Fibroblast of mammary gland (primary cell): Measurements from ENCODE around the gene TBC1D1.

ENCODE experiments used
- DNase-seq: peaks from one replicate; pipeline ENCODE4 v3.0.0-alpha.2; 2010; ENCODE audit warnings: low read depth
- H3K4me3 ChIP-seq: 2 replicates; pipeline ENCODE4 v1.5.1; 2011; ENCODE audit warnings: low read depth, mild to moderate bottlenecking, low read length, moderate library complexity; ENCODE audit not compliant: control insufficient read depth
- TF ChIP-seq, protein P1 (sequence below): conservative IDR thresholded peaks from 2 replicates; pipeline ENCODE4 v1.5.1; 2011; ENCODE audit warnings: low read depth, low read length, inconsistent platforms; ENCODE audit not compliant: control insufficient read depth, insufficient read depth

The TBC1D1 gene

DNA sequence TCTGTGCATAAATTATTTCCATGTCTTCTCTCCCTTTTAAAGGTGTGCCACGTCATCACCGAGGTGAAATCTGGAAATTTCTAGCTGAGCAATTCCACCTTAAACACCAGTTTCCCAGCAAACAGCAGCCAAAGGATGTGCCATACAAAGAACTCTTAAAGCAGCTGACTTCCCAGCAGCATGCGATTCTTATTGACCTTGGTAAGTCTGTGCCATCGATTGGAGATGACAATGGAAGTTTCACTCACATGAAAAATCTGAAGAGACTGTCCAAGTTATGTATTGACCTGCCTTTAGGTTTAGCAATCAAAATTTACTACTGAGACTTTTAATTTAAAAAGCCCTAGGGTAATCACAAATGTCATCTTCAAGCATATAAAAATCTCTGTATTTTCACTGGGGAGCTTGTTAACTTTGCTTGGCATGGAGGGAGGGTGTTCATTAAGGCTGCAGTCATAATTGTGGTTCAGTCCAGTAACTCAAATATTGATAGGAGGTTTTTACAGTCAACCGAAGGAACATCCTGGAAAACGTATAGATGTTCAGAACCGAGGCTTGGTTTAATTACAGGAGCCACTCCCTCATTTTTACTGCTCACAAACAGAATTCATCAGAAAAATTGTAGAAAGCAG lies 212.2 kb downstream of the TBC1D1 start:
- no peak for DNase-seq
- no peak overlapping the region for H3K4me3 ChIP-seq
- TF ChIP-seq, protein P1, sequence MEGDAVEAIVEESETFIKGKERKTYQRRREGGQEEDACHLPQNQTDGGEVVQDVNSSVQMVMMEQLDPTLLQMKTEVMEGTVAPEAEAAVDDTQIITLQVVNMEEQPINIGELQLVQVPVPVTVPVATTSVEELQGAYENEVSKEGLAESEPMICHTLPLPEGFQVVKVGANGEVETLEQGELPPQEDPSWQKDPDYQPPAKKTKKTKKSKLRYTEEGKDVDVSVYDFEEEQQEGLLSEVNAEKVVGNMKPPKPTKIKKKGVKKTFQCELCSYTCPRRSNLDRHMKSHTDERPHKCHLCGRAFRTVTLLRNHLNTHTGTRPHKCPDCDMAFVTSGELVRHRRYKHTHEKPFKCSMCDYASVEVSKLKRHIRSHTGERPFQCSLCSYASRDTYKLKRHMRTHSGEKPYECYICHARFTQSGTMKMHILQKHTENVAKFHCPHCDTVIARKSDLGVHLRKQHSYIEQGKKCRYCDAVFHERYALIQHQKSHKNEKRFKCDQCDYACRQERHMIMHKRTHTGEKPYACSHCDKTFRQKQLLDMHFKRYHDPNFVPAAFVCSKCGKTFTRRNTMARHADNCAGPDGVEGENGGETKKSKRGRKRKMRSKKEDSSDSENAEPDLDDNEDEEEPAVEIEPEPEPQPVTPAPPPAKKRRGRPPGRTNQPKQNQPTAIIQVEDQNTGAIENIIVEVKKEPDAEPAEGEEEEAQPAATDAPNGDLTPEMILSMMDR = no peak

DNA sequence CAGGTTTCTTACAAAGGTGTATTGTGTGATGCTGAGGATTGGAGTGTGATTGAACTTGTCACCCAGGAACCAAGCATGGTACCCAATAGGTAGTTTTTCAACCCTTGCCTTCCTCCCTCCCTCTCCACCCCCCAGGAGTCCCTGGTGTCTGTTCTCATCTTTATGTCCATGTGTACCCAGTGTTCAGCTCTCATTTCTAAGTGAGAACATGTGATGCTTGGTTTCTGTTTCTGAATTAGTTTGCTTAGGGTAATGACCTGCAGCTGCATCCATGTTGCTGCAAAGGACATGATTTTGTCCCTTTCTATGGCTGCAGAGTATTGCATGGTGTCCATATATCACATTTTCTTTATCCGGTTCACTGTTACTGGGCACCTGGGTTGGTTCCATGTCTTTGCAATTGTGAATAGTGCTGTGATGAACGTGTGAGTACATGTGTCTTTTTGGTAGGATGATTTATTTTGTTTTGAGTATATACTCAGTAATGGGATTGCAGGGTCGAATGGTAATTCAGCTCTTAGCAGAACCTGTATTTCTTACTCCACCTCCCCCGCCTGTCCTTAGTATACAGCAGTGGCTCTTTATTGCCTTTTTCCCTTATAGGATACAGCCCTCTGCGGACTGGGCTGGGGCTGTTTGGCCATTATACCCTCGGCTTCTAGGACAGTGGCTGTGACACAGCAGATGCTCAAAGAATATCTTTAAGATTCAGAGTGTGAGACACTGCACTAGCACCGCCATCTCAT lies 214.8 kb downstream of the TBC1D1 start:
- DNase-seq = no peak
- TF ChIP-seq, protein P1 = no peak
- no peak overlapping the region for H3K4me3 ChIP-seq

DNA sequence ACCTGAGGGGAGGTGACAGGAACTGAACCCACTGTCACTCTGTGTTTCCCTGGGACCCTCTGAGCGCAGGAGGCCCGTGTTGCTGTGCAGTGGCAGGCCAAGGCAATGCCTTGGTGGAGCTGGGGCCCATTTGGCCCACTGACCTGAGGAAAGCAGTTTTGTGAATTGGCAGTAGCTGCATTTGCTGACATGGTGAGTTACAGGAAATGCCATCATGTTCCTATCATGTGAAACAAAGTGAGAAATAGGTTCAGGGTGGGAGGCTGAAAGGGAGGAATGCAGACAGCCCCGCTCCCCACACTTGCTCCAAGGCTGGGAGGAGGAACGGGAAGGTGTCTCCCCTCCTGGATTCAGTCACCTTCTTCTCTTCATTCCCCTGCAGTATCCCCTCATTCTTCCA lies 215.4 kb downstream of the TBC1D1 start:
- H3K4me3 ChIP-seq = no peak overlapping the region
- no peak for DNase-seq
- TF ChIP-seq, protein P1 = no peak

DNA sequence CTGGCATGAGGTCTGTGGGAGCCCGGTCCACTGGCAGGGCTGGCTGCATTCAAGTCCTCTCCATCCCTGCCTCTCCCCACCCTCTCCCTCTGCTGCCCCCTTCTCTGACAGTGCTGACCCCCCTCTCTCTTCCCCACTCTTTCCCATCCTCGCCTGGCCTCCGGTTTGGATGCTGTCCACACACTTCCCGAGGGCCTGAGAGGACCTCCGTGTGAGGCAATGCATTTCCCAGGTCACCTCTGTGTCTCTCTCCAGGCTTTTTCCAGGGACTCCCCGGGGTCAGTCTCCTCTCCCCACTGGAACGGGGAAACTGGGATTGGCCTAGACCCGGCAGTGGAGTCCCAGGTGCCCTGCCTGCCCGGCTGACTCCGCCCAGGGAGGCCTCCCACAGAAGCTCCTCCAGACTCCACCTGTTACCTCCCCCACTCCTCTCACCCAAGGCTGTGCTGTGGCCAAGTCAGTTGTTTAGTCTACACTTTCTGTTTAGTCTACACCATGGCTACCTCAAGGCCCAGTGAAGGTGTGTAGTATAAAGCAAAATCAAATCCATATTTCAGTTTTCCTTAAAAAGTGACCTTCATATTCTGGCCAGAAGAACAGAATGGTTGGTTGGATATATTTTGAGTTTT lies 216.1 kb downstream of the TBC1D1 start:
- TF ChIP-seq, protein P1 = no peak
- H3K4me3 ChIP-seq = no peak overlapping the region
- DNase-seq = no peak

DNA sequence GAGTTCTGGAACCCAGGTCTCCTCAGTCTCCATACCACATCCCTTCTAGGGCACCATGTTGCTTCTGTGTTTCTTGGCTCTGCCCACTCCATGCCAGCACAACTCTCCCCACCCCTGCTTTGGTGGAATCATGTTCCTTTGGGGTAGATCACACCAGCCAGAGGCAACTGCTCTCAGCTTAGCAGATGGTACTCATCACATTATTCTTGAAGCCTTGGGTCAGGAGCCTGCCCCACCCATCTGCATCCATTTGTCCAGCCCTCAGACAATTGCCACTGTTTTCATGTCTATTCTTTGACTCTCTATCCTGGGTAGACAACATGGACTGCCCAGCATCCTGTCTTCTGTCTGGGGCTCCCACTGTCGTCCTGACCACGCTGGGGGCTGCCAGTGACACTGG lies 216.9 kb downstream of the TBC1D1 start:
- TF ChIP-seq, protein P1 = no peak

DNA sequence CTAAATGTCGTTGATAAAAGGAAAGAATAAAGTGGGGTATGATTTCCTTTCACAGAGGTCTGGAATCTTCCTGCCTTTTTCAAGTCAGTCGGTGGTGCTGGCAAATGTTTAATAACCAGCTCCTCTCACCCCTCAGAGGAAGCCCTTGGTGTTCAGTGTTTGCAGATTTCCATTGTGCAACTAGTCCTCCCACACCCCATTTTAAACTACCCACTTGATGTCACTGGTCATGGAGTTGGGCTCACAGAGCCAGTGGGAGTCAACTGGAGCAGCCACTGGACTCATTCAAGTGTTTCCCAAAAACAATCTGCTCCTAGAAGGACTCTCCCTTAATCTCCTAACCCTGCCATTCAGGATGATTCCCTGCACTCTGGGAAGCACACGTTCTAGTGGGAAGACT lies 218.5 kb downstream of the TBC1D1 start:
- no peak overlapping the region for H3K4me3 ChIP-seq
- no peak for DNase-seq
- TF ChIP-seq, protein P1 = no peak

More for the DNA sequence above, 216.9 kb downstream of the TBC1D1 start:
- H3K4me3 ChIP-seq = no peak overlapping the region
- DNase-seq = no peak
